HG03460 (cell line): ENCODE measurements around the gene CPEB4.
A peak's percentile ranks its signal among the peaks of the same experiment; 100 is the strongest.

ENCODE experiments used
- ATAC-seq: cut with Tn5 transposase; IDR thresholded peaks from one replicate; pipeline ENCODE4 v1.9.1; 2021; ENCODE audit not compliant: unreplicated experiment

The CPEB4 gene

GRCh38 chr5:173971681-173972345 is 83.7 kb downstream of the CPEB4 start:
- no peak for ATAC-seq

GRCh38 chr5:173972607-173972924 is 84.4 kb downstream of the CPEB4 start:
- no peak for ATAC-seq

GRCh38 chr5:173972925-173973615 is 84.9 kb downstream of the CPEB4 start:
- peak; percentile 76 for ATAC-seq

- peak; percentile 13 for ATAC-seq
These were observed 85.4 kb downstream of the CPEB4 start for GRCh38 chr5:173973616-173973969.

GRCh38 chr5:173974688-173975239 is 86.6 kb downstream of the CPEB4 start:
- no peak for ATAC-seq

GRCh38 chr5:173981185-173981761 is 93.1 kb downstream of the CPEB4 start:
- ATAC-seq: no peak

GRCh38 chr5:173984218-173984617 is 96.1 kb downstream of the CPEB4 start:
- no peak for ATAC-seq

- ATAC-seq: no peak
These were observed 100.6 kb downstream of the CPEB4 start, which contains the start of gene C5orf47 for GRCh38 chr5:173988554-173989431. Gene C5orf47, plus strand, starts transcription at chr5:173989170. Its CDS starts 94 bp downstream, at chr5:173989264.

- no peak for ATAC-seq
These were observed 101.4 kb downstream of the CPEB4 start for GRCh38 chr5:173989432-173990082.

GRCh38 chr5:173997331-173997730 is 109.2 kb downstream of the CPEB4 start:
- ATAC-seq: no peak

GRCh38 chr5:173998531-173998930 is 110.4 kb downstream of the CPEB4 start:
- ATAC-seq: no peak

- no peak for ATAC-seq
These were observed 111.9 kb downstream of the CPEB4 start for GRCh38 chr5:174000076-174000475.

- ATAC-seq: no peak
These were observed 115.6 kb downstream of the CPEB4 start for GRCh38 chr5:174003795-174004194.

GRCh38 chr5:174008922-174009321 is 120.8 kb downstream of the CPEB4 start:
- ATAC-seq: no peak

GRCh38 chr5:174010365-174010764 is 122.2 kb downstream of the CPEB4 start:
- ATAC-seq: no peak

- ATAC-seq: no peak
These were observed 123.3 kb downstream of the CPEB4 start for GRCh38 chr5:174011441-174011840.
